Cerebellar cortex (tissue), 1 donor: Measurements from ENCODE around the gene APOBEC3G.
"Not testable (repeated sequence)": the region's sequence is repeated elsewhere in the genome, so short reads cannot be mapped to it uniquely, and the experiment has no call there.

ENCODE experiments used
- DNase-seq: peaks from one replicate; pipeline ENCODE4 v3.0.0-alpha.2; 2015; ENCODE audit warnings: low spot score

Gene APOBEC3G

GRCh38 chr22:39077026-39077840 lies at the start of gene APOBEC3G:
Gene APOBEC3G (plus strand): TSS chr22:39077275. CDS start chr22:39077362, 87 bp downstream.
- not testable (repeated sequence) for DNase-seq

GRCh38 chr22:39027717-39028116 lies 49.4 kb upstream of the APOBEC3G start:
- no peak for DNase-seq

- DNase-seq, result no peak
These were observed 48.8 kb upstream of the APOBEC3G start for GRCh38 chr22:39028281-39028680.

- no peak for DNase-seq
These were observed 47.8 kb upstream of the APOBEC3G start for GRCh38 chr22:39029227-39029626.

- DNase-seq, result no peak
These were observed 46.4 kb upstream of the APOBEC3G start for GRCh38 chr22:39030705-39031104.

- not testable (repeated sequence) for DNase-seq
These were observed 45.4 kb upstream of the APOBEC3G start for GRCh38 chr22:39031434-39032295.

GRCh38 chr22:39037071-39037470 lies 40.0 kb upstream of the APOBEC3G start:
- DNase-seq, result not testable (repeated sequence)

GRCh38 chr22:39039306-39040126 lies 37.6 kb upstream of the APOBEC3G start:
- DNase-seq, result no peak

- DNase-seq, result not testable (repeated sequence)
These were observed 36.9 kb upstream of the APOBEC3G start for GRCh38 chr22:39040155-39040537.

- DNase-seq, result peak; percentile 31
These were observed 36.4 kb upstream of the APOBEC3G start, which contains the start of gene APOBEC3F for GRCh38 chr22:39040538-39041296. Gene APOBEC3F (plus strand): TSS chr22:39040864. CDS start chr22:39040961, 97 bp downstream.

GRCh38 chr22:39041908-39042307 lies 35.2 kb upstream of the APOBEC3G start:
- DNase-seq, result no peak

- not testable (repeated sequence) for DNase-seq
These were observed 34.0 kb upstream of the APOBEC3G start for GRCh38 chr22:39043063-39043462.

GRCh38 chr22:39045136-39045535 lies 31.9 kb upstream of the APOBEC3G start:
- not testable (repeated sequence) for DNase-seq

GRCh38 chr22:39049486-39049885 lies 27.6 kb upstream of the APOBEC3G start:
- not testable (repeated sequence) for DNase-seq

- DNase-seq, result not testable (repeated sequence)
These were observed 25.1 kb upstream of the APOBEC3G start for GRCh38 chr22:39051844-39052495.

- no peak for DNase-seq
These were observed 21.4 kb upstream of the APOBEC3G start for GRCh38 chr22:39055658-39056057.

GRCh38 chr22:39061290-39061689 lies 15.8 kb upstream of the APOBEC3G start:
- DNase-seq, result not testable (repeated sequence)

- DNase-seq, result not testable (repeated sequence)
These were observed 15.1 kb upstream of the APOBEC3G start for GRCh38 chr22:39061951-39062350.

GRCh38 chr22:39063904-39064303 lies 13.2 kb upstream of the APOBEC3G start:
- DNase-seq, result not testable (repeated sequence)
